GM21723 (cell line): ENCODE measurements around the gene TIGAR.

Source experiments
- ATAC-seq: cut with Tn5 transposase; IDR thresholded peaks from one replicate; pipeline ENCODE4 v1.9.1; 2021; ENCODE audit warnings: mild to moderate bottlenecking, moderate library complexity; ENCODE audit not compliant: unreplicated experiment

TIGAR gene

DNA sequence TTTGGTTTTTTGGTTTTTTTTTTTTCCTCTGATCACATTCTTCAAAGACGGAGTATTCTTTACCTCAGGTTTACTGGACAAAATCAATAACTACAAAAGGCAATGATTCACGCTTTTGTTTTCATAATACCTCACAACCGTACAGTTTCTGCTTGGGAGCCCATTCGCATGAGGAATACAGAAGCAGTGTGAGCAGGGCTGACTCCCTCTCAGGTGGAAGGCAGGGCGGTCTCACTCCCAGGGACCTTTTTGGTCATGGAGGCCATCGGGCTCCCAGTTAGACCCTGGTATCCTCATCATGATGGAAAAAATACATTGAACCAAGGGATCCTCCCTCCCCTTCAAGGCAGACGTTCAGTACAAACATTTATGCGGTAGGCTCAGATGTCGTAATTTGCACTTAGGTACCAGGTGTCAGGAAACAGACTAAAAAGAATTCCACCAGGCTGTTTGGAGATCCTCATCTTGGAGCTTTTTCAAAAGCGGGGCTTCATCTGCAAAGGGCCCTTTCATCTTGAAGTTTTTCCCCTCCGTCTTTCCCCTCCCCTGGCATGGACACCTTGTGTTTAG, 19.0 kb upstream of the TIGAR start:
- no peak for ATAC-seq

DNA sequence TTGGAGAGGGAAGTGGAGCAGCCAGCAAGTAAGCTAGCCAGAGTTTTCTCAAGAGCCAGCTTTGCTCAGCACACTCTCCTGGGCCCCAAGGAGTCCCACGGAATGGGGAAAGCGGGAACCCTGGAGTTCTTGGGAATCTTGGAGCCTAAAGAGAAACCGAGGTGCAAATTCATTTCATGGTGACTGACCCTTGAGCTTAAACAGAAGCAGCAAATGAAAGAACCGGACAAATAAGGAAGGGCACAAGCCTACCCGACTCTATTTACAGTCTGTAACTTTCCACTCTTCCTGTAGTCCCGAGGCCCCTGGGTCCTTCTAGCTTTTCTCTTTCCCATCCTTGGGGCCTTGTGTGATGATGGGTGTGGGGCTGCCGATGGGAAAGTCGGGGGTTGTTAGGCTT, 18.1 kb upstream of the TIGAR start:
- ATAC-seq, result no peak

DNA sequence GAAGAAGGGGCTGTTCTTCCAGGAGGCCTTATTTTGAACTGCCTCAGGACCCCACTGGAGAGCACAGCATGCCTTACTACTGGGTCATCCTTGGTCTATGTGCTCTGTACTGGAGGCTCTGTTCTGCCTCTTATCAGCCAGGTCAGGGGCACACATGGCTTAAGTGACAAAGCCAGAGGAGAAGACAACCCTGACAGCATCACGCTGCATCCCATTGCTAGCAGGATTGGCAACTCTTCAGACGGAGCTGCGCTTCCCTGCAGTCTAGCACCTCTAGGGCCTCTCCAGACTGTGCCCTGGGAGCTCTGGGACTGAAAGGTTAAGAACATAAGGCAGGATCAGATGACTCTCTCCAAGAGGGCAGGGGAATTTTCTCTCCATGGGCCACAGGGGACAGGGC, 17.3 kb upstream of the TIGAR start:
- no peak for ATAC-seq

DNA sequence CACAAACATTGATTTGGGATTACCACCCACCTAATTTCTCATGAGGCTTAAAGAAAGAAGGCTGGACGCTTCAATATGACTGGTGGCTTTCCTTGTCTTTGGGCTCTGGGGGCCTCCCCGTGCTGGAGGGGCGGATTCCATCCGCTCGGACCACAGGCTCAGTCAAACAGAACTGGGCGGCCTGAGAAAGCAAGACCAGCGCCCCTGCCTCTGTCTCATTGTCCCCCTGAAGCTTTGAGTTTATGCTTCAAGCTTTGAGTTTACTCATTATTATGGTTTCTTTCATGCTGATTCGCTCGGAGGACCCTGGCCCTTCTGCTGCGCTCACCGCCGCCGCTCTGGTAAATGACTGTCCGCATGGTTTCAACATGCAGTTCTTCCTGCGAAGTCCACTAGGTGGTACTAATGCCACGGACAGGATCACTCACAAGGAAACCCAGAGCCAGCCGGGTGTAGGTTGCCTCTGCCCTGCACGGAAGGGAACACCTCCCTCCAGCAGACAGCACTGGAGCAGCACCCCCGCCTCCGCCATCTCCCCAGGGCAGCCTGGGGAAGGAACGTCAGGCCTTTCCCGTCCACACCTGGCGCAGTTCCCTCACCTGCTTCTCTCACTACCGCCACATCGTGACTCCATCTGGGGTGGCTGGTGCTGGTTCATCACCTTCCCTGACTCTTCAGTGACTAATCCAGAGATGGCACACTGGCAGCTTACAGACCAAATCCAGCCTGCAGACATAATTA, 13.2 kb upstream of the TIGAR start:
- ATAC-seq, result no peak

DNA sequence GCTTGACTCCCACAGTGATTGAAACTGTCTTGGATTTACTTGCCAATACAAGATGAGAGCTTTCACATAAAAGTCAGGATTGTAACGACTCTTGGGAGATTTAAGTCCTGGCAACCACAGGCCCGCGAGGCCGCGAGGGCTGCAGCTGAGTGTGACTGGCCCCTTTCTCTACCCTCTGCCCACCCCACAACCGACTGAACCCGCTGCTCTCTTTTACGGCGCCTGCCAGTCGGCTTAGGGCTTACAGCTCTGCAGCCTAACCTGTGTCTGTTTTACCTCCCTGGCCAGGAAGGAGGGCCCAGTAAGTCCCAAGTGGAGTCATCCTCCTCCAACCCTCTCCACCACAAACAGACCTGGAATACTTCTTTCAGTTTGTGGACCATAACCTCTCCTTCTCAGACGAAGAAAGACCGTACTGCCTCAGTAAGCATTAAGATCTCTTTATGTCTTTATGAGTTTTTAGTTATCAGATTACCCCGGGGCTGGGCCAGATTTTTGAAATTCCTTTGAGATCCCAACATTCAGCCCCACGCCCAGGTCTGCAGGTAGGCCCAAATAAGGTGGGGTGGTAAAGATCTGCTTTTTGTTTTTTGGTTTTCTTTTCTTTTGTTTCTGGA, 12.6 kb upstream of the TIGAR start:
- no peak for ATAC-seq

DNA sequence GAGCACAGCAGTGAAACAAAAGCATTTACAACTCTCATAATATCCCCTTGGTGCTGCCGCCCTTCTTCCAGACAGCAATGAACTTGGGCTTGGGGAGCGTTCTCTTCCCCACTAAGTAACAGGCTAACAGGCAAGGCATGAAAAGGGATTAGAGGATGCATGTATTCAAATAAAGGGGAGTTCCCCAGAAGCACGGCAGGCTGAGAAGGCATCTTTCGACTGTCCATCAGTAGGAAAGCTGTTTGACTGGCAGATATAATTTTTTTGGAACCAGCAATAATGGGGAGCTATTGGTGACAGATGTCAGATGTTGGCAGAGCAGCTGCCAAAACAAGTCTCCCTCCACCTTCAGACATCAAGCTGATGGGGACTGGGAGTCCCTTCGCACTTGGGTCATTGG, 9.2 kb upstream of the TIGAR start:
- no peak for ATAC-seq

DNA sequence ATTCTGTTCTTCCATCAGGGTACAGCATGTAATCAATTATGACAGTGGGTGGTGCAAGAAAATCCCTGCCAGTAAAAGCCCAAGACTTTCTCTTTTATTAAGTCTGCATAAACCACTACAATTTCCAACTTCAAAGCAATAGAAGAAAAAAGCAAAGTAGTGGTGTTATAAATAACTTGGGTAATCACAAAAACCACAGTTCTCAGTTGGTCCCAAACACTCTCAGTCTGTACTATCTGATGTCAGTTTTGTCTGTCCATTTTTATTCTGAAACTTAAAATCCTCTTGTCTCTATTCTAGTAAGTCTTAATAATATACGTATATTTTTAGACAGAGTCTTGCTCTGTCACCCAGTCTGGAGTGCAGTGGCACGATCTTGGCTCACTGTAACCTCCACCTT, 8.8 kb upstream of the TIGAR start:
- ATAC-seq, result no peak

DNA sequence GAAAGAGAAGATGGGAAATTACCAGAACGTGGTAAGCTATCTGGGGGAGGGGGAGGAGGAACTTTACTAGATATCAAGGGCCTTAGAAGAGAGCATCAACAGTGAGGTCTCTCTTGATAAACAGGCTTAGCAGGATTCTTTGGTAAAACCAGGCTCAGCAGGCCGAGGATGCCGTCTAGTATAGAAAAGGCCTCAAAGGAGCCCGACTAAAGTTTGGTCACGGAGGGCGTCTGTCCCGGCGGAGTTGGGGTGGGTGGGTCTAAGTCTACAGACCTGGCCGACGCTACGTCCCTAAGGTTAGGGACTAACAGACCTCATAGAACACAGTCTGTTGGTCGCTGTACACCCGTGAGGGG, 538 bp upstream of the TIGAR start:
- peak; percentile 35 for ATAC-seq

DNA sequence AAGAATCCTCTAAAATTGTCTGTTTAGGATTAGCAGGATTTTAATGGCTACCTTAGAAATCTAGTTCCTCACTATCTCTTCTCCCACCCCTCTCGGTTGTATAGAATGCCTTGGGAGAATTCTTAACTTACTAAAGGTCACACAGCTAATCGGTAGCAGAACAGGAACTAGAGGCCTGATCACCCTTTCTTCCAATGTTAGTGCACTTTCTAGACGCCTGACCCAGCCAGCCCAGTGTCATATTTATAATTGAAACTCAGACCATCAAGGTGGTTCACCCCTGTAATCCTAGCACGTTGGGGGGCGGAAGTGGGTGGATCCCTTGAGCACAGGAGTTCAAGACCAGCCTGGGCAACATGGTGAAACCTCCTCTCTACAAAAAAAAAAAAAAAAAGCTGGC, 1.7 kb downstream of the TIGAR start:
- ATAC-seq, result no peak

DNA sequence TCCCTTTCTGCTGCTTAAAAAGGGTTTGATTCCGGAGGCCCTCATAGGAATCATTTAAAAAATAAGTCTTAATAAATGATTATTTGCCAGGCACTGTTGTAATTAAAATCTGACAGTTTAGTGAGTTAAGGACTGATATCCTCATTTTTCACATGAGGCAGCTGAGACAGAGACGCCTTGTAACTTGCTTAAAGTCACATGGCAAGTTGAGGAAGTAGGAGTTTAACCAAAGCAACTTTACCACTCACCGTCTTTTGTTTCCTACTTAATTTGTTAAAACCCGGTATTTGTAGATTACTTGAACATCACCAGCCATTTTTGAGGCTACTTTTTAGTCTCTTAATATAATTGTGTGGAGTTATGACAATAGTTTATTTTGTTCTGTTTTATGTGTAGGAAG, 2.4 kb downstream of the TIGAR start:
- ATAC-seq, result no peak

DNA sequence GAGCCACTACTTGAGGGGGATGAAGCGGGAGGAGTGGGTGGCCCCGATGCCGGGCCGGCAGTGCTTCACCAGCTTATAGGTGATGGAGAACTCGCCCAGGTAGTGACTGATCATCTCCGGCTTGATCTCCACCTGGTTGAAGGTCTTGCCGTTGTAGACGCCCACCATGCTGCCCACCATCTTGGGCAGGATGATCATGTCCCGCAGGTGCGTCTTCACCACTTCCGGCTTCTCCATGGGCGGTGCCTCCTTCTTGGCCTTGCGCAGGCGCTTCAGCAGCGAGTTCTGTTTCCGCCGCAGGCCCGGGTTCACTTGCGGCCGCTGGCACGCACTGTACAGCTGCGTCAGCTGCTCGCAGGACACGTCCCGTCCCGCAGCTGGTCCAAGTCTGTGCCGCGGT, 3.4 kb downstream of the TIGAR start:
- no peak for ATAC-seq

DNA sequence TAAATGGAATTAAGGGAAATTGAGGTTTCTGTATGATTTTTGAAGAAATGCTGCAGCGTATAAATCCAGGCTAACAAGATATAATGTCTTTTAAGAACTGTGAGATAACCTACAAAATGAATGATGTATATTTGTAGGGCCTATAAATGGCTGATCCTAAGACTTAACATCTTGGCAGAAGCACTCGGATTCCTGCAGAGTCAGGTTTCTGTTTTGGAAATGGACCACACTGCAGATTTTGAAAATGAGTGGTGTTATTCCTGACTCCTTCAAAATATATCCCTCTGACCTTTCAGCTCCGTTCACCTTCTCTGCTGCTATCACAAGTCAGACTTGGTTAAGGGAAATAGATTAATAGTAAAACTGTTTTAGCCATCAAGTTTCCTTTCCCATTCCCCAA, 5.0 kb downstream of the TIGAR start:
- ATAC-seq, result no peak

DNA sequence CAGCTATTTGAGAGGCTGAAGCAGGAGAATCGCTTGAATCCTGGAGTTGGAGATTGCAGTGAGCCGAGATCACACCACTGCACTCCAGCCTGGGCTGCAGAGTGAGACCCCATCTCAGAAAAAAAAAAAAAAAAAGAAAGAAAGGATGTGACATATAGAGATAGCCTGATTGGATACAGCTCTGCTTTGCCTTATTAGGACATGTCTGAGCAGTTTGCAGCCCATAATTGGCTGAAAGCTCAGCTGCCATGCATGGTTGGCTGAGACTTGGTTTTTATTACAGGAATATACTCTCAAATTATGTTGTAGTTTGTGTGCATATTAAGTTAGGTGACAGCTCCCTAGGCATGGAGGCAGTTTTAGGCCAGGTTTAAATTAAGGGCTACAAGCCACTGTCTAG, 6.3 kb downstream of the TIGAR start:
- no peak for ATAC-seq

DNA sequence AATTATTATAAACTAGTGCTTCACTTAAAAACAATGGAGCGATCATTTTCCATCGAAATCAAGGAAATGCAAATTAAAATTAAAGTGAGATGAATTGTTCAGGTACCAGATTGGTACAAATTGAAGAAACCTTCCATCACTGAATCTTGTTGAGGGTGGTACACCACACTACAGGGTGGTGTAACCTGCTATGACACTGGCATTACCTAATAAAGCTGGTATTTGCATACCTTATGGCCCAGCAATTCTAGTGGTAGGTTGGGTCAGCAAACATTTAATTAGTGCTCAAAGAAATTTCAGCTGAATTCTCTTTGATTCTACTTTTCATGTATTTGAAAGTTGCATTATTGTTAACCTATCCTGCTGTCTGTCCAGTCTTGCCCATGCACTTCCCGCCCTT, 9.2 kb downstream of the TIGAR start:
- ATAC-seq, result no peak

DNA sequence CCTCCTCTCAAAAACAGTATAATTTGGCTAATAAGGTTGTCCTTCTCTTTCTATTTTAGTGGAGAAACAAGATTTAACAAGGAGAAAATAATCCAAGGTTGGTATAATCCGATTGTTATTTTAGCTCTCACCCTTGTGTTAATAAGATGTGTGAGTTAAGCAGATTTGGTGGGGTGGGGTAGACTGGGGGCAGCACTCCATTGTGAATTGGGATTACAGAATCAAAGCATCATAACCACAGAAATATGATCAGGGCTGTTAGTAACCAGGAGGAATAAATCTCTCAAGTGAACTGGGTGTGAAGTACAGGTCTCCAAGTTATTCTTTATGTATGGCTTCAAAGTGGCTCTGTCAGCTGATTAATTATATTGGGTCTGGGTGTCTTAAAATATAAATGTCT, 10.2 kb downstream of the TIGAR start:
- ATAC-seq, result no peak

DNA sequence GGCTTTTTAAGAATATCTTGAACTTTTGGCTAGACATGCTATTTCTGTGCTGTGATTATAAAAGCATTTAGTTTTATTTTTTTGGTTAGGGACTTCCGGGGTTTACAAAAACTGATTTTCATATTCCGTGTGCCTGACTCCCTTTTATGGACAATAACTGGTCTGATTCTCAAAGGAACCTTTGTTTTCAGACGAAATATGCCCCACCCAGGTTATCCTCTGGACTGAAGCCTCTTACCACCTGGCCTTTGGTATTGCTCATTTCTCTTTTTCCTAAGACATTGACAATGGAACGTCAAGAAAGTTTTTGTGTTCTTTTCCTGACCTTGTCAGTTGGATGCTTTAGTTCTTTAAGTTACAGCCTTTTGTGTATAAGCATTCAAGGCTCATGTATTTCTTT, 10.8 kb downstream of the TIGAR start:
- ATAC-seq, result no peak

DNA sequence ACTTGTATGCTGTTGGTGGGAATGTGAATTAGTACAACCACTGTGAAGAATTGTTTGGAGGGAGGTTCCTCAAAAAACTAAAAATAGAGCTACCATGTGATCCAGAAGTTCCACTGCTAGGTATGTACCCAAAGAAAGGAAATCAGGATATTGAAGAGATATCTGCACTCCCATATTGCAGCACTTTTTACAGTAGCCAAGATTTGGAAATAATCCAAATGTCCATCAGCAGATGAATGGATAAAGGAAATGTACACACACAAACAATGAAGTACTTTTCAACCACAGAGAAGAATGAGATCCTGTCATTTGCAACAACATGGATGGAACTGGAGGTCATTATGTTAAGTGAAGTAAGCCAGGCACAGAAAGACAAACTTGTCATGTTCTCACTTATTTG, 25.9 kb downstream of the TIGAR start:
- ATAC-seq, result no peak

DNA sequence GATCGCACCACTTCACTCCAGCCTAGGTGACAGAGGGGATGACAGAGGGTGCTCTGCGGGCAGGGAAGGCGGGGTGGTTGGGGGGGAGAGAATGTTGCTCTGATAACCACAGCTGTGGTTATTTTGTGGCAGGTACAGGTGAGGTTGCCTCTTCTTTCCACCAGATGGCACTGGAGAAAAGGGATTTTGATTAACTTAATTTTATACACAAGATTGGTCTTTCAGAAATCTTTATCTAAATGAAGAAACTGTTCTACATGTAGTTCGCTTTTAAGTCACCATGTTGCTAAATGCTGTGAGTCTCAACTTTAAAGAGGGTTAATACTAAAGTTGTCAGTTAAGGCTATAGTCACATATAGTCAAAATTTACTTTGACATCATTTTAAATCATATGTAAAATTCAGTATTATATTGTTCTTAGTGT, 32.8 kb downstream of the TIGAR start:
- ATAC-seq, result no peak

DNA sequence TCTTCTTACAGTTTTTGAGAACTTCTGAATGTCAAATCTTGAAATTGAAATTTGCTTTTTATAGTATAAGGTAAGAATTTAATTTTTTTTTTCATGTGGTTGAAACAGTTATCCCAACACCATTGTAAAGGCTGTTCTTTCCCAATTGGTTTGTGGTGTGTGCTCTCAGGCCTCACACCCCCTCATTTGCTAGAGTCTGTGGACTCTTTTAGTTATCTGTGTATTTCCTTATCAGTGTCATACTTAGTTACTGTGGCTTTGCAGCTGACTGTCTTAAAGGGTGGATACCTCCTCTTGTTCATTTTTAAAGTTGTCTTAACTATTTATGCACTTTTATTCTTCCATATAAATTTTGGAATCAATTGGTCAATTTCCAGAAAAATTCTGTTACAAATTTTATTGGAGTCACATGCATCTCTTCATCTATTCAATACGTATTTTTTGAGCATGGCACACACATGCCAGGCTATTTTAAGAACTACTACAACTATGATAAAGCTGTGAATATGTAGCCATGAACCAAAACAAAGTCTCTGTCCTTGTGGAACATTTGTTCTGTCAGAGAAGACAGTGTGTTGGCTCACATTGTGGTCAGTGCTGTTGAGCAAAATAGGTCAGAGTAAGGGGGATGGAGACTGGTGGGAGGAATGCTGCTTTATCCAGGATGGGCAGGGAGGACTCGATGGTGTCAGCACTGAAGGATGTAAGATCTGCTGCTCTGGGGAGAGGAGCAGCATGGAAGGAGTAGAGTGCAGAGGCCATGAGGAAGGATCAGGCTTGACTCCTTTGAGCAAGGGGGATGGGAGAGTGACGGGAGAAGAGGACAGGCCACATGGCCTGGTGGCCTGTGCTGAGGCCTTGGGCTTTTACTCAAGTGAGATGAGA, 34.4 kb downstream of the TIGAR start:
- no peak for ATAC-seq

DNA sequence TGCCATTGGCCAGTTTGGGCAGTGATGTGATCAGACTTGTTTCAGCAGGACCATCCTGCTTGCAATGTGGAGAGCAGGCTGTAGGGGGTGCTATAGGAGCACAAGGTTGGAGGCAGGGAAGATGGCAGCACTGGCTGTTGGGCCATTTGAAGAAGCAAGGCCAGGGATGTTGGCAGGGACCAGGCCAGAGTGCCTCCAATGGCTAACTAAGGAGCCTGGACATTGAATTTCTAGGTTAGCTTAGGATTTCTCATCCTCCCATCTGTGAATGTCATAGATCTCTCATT, 35.0 kb downstream of the TIGAR start:
- ATAC-seq, result no peak

DNA sequence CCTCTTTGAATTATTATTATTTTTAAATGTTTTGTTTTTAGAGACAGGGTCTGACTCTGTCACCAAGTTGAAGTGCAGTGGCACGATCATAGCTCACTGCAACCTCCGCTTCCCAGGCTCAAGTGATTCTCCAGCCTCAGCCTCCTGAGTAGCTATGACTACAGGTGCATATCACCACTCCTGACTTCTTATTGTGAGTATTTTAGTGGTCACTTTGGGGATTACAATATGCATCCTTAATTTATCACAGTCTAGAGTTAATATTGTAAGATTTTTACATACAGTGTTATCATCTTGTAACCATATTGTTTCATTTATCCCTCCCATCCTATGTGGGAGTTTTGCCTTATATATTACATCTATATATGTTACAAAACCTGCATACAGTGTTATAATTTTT, 45.1 kb downstream of the TIGAR start:
- ATAC-seq, result no peak

DNA sequence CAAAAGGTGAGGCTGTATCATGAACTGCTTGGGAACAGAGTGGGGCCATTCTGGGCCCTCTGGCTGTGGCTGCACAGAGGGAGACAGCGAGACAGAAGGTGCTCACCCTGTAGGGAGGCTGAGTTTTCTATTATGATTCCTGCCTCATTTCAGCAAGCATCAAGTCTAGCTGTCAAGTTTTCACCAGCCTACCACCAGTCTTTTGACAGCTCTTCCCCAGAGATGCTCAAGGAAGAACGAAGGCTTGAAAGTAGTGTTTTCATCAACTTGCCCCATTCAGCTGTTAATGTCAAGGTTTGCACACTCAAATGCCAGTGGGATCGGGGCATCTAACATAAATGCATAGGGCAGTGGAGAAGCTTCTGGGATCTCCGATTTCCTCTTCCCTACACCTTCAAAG, 48.5 kb downstream of the TIGAR start:
- no peak for ATAC-seq
